HepG2 (cell line): ENCODE measurements around the gene RABGAP1L.

Experiments used
- CREB1 ChIP-seq, 2 experiments: fragments of 450-650 bp in 1 of 2; IDR thresholded peaks; 2 replicates each; pipeline ENCODE4 v1.6.1; 2016 to 2017; ENCODE audit warnings: control low read depth in 1 of 2, mild to moderate bottlenecking in 1 of 2, missing compliant biosample characterization in 1 of 2, missing genetic modification characterization in 1 of 2
- EED ChIP-seq: sonication (generic); formaldehyde crosslinking; IDR thresholded peaks from 2 replicates; pipeline ENCODE4 v1.5.0; 2020; ENCODE audit warnings: mild to moderate bottlenecking, missing genetic modification reagents
- ESRRA ChIP-seq: sonication (generic); formaldehyde crosslinking; IDR thresholded peaks from 2 replicates; pipeline ENCODE4 v1.5.1; 2020; ENCODE audit warnings: mild to moderate bottlenecking, low read depth, missing genetic modification reagents
- GPBP1L1 ChIP-seq: sonication (generic); formaldehyde crosslinking; IDR thresholded peaks from 2 replicates; pipeline ENCODE4 v1.5.0; 2020; ENCODE audit warnings: mild to moderate bottlenecking, missing genetic modification reagents
- MTA1 ChIP-seq: sonication (generic); formaldehyde crosslinking; IDR thresholded peaks from 2 replicates; pipeline ENCODE4 v1.4.0; 2020; ENCODE audit warnings: missing genetic modification reagents, mild to moderate bottlenecking, borderline replicate concordance
- NR2C2 ChIP-seq: sonication (generic); formaldehyde crosslinking; IDR thresholded peaks from 2 replicates; pipeline ENCODE4 v1.4.0; 2020; ENCODE audit warnings: missing genetic modification reagents, mild to moderate bottlenecking, moderate library complexity, borderline replicate concordance
- PHF20 ChIP-seq: sonication (generic); formaldehyde crosslinking; IDR thresholded peaks from 2 replicates; pipeline ENCODE4 v1.5.0; 2020; ENCODE audit warnings: mild to moderate bottlenecking, missing genetic modification reagents
- ZBTB33 ChIP-seq: sonication (generic); formaldehyde crosslinking; IDR thresholded peaks from 2 replicates; pipeline ENCODE4 v1.4.0; 2020; ENCODE audit warnings: missing genetic modification reagents
- ZNF24 ChIP-seq: fragments of 450-650 bp; IDR thresholded peaks from 2 replicates; pipeline ENCODE4 v1.6.1; 2017; ENCODE audit warnings: antibody characterized with exemption, mild to moderate bottlenecking
- TF ChIP-seq, protein P1 (sequence below): sonication (generic); formaldehyde crosslinking; IDR thresholded peaks from 2 replicates; pipeline ENCODE4 v1.5.0; 2020; ENCODE audit warnings: mild to moderate bottlenecking, missing genetic modification reagents, moderate library complexity
- TF ChIP-seq, protein P2 (sequence below): sonication (generic); formaldehyde crosslinking; IDR thresholded peaks from 2 replicates; pipeline ENCODE4 v1.4.0; 2020; ENCODE audit warnings: missing genetic modification reagents, borderline replicate concordance

DNA sequence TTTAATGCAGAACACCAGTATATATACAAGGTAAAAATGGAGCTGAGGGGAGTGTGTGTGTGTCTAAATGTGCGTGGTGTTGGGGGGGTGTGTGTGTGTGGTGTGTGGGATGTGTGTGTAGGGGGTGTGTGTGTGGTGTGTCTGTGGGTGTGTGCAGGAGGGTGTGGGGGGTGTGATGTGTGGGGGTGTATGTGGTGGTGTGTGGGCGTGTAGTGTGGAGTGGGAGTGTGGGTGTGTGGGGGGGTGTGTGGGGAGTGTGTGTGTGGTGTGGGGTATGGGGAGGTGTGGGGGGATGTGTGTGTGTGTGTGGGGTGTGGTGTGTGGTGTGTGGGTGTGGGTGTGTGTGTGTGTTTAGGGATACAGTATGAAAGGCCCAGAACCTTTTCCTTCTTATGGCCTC lies 638.1 kb downstream of the RABGAP1L start:
- TF ChIP-seq NR2C2 (CRISPR knock-in tag) = no peak
- TF ChIP-seq ZNF24 = no peak
- no peak for TF ChIP-seq MTA1
- TF ChIP-seq, protein P1, sequence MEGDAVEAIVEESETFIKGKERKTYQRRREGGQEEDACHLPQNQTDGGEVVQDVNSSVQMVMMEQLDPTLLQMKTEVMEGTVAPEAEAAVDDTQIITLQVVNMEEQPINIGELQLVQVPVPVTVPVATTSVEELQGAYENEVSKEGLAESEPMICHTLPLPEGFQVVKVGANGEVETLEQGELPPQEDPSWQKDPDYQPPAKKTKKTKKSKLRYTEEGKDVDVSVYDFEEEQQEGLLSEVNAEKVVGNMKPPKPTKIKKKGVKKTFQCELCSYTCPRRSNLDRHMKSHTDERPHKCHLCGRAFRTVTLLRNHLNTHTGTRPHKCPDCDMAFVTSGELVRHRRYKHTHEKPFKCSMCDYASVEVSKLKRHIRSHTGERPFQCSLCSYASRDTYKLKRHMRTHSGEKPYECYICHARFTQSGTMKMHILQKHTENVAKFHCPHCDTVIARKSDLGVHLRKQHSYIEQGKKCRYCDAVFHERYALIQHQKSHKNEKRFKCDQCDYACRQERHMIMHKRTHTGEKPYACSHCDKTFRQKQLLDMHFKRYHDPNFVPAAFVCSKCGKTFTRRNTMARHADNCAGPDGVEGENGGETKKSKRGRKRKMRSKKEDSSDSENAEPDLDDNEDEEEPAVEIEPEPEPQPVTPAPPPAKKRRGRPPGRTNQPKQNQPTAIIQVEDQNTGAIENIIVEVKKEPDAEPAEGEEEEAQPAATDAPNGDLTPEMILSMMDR = no peak
- TF ChIP-seq PHF20 (CRISPR knock-in tag) = no peak
- TF ChIP-seq ESRRA (CRISPR knock-in tag) = no peak
- TF ChIP-seq EED (CRISPR knock-in tag) = no peak
- no peak for TF ChIP-seq CREB1 (IDR thresholded peaks at IDR 0.05)
- TF ChIP-seq CREB1 (CRISPR knock-in tag; IDR thresholded peaks at IDR 0.05) = no peak
- TF ChIP-seq, protein P2, sequence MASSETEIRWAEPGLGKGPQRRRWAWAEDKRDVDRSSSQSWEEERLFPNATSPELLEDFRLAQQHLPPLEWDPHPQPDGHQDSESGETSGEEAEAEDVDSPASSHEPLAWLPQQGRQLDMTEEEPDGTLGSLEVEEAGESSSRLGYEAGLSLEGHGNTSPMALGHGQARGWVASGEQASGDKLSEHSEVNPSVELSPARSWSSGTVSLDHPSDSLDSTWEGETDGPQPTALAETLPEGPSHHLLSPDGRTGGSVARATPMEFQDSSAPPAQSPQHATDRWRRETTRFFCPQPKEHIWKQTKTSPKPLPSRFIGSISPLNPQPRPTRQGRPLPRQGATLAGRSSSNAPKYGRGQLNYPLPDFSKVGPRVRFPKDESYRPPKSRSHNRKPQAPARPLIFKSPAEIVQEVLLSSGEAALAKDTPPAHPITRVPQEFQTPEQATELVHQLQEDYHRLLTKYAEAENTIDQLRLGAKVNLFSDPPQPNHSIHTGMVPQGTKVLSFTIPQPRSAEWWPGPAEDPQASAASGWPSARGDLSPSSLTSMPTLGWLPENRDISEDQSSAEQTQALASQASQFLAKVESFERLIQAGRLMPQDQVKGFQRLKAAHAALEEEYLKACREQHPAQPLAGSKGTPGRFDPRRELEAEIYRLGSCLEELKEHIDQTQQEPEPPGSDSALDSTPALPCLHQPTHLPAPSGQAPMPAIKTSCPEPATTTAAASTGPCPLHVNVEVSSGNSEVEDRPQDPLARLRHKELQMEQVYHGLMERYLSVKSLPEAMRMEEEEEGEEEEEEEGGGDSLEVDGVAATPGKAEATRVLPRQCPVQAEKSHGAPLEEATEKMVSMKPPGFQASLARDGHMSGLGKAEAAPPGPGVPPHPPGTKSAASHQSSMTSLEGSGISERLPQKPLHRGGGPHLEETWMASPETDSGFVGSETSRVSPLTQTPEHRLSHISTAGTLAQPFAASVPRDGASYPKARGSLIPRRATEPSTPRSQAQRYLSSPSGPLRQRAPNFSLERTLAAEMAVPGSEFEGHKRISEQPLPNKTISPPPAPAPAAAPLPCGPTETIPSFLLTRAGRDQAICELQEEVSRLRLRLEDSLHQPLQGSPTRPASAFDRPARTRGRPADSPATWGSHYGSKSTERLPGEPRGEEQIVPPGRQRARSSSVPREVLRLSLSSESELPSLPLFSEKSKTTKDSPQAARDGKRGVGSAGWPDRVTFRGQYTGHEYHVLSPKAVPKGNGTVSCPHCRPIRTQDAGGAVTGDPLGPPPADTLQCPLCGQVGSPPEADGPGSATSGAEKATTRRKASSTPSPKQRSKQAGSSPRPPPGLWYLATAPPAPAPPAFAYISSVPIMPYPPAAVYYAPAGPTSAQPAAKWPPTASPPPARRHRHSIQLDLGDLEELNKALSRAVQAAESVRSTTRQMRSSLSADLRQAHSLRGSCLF (CRISPR knock-in tag) = no peak
- no peak for TF ChIP-seq ZBTB33 (CRISPR knock-in tag)
- no peak for TF ChIP-seq GPBP1L1
